ENCODE measurements around the gene LAGE3.

LAGE3 gene

DNA sequence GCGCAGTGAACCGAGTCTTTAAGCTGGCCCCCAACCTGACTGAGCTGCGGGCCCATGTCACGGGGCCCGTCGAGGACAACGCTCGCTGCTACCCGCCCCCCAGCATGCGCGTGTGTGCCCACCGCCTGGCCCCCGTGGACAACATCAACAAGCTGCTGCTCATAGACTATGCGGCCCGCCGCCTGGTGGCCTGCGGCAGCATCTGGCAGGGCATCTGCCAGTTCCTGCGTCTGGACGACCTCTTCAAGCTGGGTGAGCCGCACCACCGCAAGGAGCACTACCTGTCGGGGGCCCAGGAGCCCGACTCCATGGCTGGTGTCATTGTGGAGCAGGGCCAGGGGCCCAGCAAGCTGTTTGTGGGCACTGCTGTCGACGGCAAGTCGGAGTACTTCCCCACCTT lies 18.8 kb downstream of the LAGE3 start:
- Mint-ChIP-seq H3K4me3 (peak overlapping the region; percentile 46), H3K27ac (no peak overlapping the region), H3K9me3 (ENCODE audit: low read depth) (no peaks in the 10 kb centered on the region)

DNA sequence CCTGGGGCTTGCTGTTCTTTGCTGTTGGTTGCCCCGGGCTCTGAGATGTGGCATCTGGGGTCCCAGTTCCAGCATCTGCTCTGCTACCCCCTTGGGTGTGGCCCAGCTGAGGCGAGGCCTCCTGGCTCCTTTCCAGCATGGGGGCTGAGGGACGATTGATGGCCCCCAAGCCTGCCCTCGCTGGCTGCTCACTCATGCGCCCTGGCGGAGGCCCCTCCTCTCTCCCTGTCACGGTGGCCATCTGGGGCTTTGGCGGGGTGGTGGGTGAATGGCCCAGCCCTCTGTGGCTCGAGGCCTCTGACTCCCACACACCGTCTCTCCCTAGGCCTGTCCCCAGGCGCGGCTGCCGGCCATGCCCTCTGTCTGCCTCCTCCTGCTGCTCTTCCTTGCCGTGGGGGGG lies 19.2 kb downstream of the LAGE3 start:
- H3K9me3 Mint-ChIP-seq (ENCODE audit: low read depth), result no peaks in the 10 kb centered on the region
- peaks cover 8% of the 10 kb centered on the region for H3K4me1 Mint-ChIP-seq (ENCODE audit: low read depth)
- H3K27ac Mint-ChIP-seq, result no peak overlapping the region
- peak overlapping the region; percentile 46 for H3K4me3 Mint-ChIP-seq
- H3K27me3 Mint-ChIP-seq, result no peaks in the 10 kb centered on the region
- no peaks in the 10 kb centered on the region for H3K36me3 Mint-ChIP-seq

More for the DNA sequence above, 18.8 kb downstream of the LAGE3 start:
- Mint-ChIP-seq H3K27me3 (no peaks in the 10 kb centered on the region), H3K4me1 (ENCODE audit: low read depth) (peaks cover 8% of the 10 kb centered on the region), H3K36me3 (no peaks in the 10 kb centered on the region)

DNA sequence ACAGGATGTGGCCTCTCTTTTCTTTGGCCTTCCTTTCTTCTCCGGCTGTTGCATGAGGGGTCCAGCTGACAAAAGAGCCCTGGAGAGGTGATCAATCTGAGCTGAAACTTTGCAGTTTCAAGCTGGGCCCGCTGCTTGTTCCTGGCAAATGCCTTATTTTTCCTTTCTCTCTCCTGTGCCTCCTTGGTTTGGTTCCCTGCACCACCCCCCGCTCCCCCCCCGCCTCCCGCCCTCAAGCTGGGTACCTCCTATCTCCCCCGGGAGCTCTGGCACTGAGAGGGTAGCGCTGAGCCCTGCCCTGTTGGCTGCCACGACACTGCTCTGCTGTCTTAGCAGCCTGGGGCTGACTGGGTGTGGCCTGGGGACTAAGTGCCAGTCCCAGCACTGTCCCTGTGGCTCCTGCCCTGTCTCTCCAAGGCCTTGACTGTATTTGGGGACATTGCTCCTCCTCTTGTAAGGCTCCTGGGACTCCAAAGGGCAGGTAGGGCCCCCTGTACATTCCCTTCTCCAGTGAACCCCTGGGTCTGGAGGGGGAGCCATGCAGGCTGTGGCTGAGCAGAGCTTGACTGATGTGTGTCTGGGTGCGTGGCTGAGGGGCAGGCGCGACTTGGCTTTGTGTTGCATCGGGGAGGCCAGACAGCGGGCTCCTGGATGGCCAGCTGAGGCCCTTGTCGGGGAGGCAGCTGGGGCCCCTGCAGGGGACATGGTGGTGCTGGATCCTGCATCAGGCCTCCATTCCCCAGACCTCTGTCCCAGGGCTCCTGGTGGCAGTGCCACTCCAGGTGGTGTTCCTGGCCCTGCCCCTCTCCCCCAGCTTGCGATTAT lies 19.9 kb downstream of the LAGE3 start:
- Mint-ChIP-seq H3K36me3 (no peaks in the 10 kb centered on the region), H3K9me3 (ENCODE audit: low read depth) (no peaks in the 10 kb centered on the region), H3K4me3 (peak overlapping the region; percentile 85), H3K4me1 (ENCODE audit: low read depth) (peaks cover 8% of the 10 kb centered on the region), H3K27ac (peak overlapping the region; percentile 22), H3K27me3 (no peaks in the 10 kb centered on the region)

DNA sequence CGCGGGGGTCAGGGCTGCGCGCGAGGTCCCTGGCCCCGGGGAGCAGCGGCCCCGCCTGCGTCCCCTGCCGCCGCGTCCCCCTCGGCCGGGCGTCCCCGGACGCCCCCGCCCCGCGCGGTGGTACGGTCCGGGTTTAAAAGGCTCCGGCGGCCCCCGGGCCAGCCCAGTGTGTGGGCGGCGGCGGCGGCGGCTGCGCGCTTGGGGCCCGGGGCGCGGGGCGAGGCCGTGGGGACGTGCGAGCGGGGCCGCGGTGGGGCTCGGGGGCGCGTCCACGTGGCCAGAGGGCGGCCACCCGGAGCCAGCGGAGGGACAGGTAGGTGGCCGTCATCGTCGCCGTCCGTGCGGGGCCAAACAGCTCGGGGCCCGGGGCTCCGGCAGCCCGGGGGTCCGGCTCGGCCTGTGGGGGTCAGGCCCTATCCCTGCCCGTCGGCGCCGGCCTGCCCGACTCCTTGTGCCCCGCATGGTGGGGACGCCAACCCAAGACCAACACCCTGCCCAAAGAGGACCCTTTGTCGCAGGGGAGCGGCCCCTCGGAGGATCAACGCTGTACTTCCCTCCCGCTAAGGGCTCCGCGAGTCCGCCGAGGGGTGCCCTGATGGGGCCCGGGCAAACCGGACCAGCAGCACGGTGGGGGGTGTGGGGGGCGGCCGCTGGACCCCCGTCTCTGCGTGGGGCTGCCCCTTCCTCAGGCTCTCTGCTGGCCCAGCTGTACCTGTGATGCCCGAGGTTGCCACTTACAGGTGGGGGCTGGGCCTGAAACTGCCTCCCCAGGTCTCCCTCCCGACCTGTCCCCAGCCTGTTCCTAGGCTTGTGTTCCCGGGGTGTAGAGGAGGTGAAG lies 20.7 kb downstream of the LAGE3 start, which contains the start of gene PLXNA3:
Gene PLXNA3 (plus strand): TSS at position 166 of the 838 bp plus-strand sequence. CDS start 1,903 bp downstream, outside the sequence.
- Mint-ChIP-seq H3K9me3 (ENCODE audit: low read depth) (no peaks in the 10 kb centered on the region), H3K27ac (peak within 1 kb of the TSS; percentile 94), H3K36me3 (no peaks in the 10 kb centered on the region), H3K27me3 (no peaks in the 10 kb centered on the region), H3K4me1 (ENCODE audit: low read depth) (peaks cover 8% of the 10 kb centered on the region), H3K4me3 (peak within 1 kb of the TSS; percentile 97)

DNA sequence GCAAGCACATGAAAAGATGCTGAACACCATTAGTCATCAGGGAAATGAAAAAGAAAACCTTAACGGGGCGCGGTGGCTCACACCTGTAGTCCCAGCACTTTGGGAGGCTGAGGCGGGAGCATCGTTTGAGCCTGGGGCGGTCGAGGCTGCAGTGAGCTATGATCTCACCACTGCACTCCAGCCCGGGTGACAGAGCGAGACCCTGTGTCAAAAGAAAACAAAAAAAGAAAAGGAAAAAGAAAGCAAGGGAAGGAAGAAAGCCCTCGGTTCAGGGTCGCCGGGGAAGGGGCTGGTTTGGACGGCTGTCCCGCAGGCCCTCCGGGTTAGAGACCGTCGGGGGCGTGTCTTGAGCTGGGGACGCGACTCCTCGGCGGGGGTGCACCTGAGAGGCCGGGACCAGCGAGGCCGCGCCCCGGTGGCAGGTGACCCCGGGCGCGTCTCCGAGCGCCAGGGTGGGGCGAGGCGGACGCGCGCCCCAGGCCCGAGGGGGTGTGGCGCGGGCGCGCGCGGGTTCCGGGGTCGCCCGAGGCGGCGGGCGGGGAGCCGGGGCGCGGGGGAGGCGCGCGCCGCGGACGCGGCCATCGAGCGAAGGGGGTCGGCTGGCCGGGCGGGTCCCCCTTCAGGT lies 21.5 kb downstream of the LAGE3 start:
- Mint-ChIP-seq H3K36me3 (no peaks in the 10 kb centered on the region), H3K4me1 (ENCODE audit: low read depth) (peaks cover 8% of the 10 kb centered on the region), H3K4me3 (peak overlapping the region; percentile 97), H3K9me3 (ENCODE audit: low read depth) (no peaks in the 10 kb centered on the region), H3K27ac (peak overlapping the region; percentile 94), H3K27me3 (no peaks in the 10 kb centered on the region)

DNA sequence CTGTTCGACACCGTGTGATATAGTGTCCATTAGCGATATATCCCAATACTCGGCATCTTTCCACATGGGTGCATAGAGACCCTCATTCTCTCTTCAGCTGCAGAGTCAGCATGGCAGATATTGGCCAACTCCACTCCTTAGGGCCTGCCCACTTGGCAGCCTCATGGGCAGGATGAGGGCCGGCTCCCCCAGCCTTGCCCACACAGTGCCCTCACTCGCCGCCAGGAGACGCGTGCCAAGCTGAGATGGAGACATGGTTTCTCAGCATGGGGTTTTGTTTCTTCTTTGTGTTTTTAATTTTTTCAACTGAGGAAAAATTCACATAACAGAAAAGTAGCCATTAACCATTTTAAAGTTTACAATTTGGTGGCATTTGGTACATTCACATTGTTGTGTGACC lies 26.3 kb downstream of the LAGE3 start:
- Mint-ChIP-seq H3K36me3 (no peaks in the 10 kb centered on the region), H3K9me3 (ENCODE audit: low read depth) (no peaks in the 10 kb centered on the region), H3K4me1 (ENCODE audit: low read depth) (peaks cover 4% of the 10 kb centered on the region), H3K27ac (no peak overlapping the region), H3K4me3 (no peak overlapping the region), H3K27me3 (no peaks in the 10 kb centered on the region)

DNA sequence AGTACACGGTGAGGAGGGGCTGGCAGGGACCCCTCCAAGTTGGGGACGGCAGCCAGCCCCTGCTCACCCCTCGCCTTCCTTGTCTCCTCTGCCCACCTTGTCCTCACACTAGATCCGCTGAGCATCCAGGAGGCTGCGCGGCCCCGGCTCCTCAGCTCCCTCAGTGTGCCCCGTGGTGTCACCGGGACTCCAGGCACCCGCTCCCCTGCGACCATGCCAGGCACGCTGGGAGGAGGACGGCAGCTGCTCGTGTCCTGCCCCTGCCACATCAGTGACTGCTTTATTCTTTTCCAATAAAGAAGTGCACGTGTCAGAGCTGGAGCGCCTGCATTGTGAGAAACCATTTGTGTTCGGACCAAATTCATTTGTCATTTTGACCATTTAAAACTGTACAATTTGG lies 28.8 kb downstream of the LAGE3 start:
- peaks cover 2% of the 10 kb centered on the region for H3K4me1 Mint-ChIP-seq (ENCODE audit: low read depth)
- no peak overlapping the region for H3K4me3 Mint-ChIP-seq
- H3K36me3 Mint-ChIP-seq, result no peaks in the 10 kb centered on the region
- no peaks in the 10 kb centered on the region for H3K27me3 Mint-ChIP-seq
- H3K9me3 Mint-ChIP-seq (ENCODE audit: low read depth), result no peaks in the 10 kb centered on the region
- no peak overlapping the region for H3K27ac Mint-ChIP-seq

DNA sequence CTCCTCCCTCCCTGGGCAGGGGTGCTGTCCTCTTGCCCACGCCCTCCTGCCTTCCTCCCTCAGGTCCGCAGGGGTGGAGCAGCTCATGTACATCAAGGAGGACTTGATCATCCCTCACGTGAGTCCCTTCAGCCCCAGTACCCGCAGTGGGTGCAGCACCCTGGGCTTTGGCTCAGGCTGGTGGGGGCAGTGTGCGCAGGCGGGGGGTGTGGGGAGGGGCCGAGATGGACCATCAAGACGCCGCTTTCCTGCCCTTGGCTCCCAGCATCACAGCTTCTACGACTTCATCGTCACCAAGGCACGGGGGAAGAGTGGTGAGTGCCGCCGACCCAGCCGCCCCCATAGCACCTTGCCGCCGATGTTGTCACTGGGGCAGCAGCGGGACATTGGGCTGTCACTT lies 29.5 kb downstream of the LAGE3 start:
- Mint-ChIP-seq H3K4me3 (no peak overlapping the region), H3K4me1 (ENCODE audit: low read depth) (peaks cover 2% of the 10 kb centered on the region), H3K36me3 (no peaks in the 10 kb centered on the region), H3K9me3 (ENCODE audit: low read depth) (no peaks in the 10 kb centered on the region), H3K27me3 (no peaks in the 10 kb centered on the region), H3K27ac (no peak overlapping the region)

DNA sequence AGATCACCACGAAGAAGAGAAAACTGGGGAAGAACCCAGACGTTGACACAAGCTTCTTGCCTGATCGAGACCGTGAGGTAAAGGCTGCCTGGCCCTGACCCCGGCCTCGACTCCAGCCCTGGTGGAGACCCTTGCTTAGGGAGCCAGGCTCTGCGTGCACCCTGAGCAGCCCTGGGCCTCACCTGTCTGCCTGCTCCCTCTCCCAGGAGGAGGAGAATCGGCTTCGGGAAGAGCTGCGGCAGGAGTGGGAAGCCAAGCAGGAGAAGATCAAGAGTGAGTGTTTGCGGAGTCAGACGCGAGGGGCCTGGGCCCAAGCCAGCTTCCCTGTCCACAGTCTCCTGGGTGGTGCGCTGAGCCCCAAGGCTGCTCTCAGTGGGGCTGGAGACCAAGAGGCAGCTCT lies 30.6 kb downstream of the LAGE3 start:
- H3K27me3 Mint-ChIP-seq, result no peaks in the 10 kb centered on the region
- H3K4me3 Mint-ChIP-seq, result no peak overlapping the region
- no peak overlapping the region for H3K27ac Mint-ChIP-seq
- H3K9me3 Mint-ChIP-seq (ENCODE audit: low read depth), result no peaks in the 10 kb centered on the region
- H3K36me3 Mint-ChIP-seq, result no peaks in the 10 kb centered on the region
- H3K4me1 Mint-ChIP-seq (ENCODE audit: low read depth), result peaks cover 2% of the 10 kb centered on the region

DNA sequence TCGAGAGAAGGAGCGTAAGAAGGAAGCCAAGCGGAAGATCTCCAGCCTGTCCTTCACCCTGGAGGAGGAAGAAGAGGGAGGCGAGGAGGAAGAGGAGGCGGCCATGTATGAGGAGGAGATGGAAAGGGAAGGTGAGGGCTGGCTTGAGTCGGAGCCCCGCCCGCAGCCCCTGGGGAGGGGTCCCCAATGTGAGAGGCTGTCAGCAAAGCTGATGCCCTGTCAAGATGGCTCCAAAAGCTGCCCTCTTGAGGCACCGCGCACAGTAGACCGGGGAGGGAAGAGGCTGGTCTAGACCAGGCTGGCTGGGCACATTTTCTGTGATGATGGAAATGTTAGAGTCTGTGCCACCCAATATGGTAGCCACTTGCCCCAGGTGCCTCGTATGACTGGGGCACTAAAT lies 32.7 kb downstream of the LAGE3 start:
- H3K36me3 Mint-ChIP-seq, result no peaks in the 10 kb centered on the region
- no peak overlapping the region for H3K4me3 Mint-ChIP-seq
- no peaks in the 10 kb centered on the region for H3K27me3 Mint-ChIP-seq
- no peak overlapping the region for H3K27ac Mint-ChIP-seq
- no peaks in the 10 kb centered on the region for H3K9me3 Mint-ChIP-seq (ENCODE audit: low read depth)
- peaks cover 10% of the 10 kb centered on the region for H3K4me1 Mint-ChIP-seq (ENCODE audit: low read depth)

DNA sequence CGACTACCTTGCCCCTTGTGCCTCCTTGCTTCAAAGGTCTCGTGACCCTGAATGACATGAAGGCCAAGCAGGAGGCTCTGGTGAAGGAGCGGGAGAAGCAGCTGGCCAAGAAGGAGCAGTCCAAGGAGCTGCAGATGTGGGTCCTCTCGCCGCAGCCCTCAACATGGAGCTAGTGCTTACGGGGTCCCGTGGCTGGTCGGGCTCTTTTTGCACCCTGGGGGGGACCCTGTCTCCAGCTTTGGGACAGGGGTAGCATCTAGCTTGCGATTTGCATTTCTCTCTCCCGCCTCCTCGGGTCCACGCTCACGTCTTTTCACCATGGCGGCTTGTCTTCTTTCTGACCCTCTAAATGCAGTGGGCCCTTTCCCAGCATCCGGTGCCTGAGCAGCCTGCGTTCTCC lies 33.3 kb downstream of the LAGE3 start:
- peaks cover 15% of the 10 kb centered on the region for H3K4me1 Mint-ChIP-seq (ENCODE audit: low read depth)
- H3K36me3 Mint-ChIP-seq, result no peaks in the 10 kb centered on the region
- H3K4me3 Mint-ChIP-seq, result peak overlapping the region; percentile 23
- H3K27me3 Mint-ChIP-seq, result no peaks in the 10 kb centered on the region
- no peak overlapping the region for H3K27ac Mint-ChIP-seq
- H3K9me3 Mint-ChIP-seq (ENCODE audit: low read depth), result no peaks in the 10 kb centered on the region

DNA sequence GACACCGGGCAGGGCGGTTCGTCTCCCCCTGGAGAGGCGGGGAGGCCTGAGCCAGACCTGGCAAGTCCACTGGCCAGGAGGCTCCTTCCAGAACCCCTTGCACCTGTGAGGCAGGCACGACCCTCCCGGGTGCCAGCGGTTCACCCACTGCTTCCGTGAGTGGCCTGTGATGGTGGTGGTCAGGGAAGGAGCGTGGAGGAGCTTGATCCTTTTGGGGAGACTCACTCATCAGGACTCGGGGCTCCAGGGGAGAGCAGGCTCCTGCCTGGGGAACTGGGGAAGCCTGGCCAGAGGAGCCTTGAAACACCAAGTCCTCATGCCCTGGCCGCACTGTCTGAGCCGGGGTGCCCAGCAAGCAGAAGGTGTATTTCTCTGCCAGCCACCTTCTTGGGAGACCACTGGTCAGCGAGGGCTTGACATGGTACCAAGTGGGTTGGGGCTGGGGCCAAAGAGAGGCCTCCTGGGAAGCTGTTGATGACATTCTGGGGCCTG lies 34.3 kb downstream of the LAGE3 start:
- Mint-ChIP-seq H3K27ac (no peak overlapping the region), H3K4me1 (ENCODE audit: low read depth) (peaks cover 17% of the 10 kb centered on the region), H3K27me3 (no peaks in the 10 kb centered on the region), H3K36me3 (no peaks in the 10 kb centered on the region), H3K9me3 (ENCODE audit: low read depth) (no peaks in the 10 kb centered on the region), H3K4me3 (no peak overlapping the region)

DNA sequence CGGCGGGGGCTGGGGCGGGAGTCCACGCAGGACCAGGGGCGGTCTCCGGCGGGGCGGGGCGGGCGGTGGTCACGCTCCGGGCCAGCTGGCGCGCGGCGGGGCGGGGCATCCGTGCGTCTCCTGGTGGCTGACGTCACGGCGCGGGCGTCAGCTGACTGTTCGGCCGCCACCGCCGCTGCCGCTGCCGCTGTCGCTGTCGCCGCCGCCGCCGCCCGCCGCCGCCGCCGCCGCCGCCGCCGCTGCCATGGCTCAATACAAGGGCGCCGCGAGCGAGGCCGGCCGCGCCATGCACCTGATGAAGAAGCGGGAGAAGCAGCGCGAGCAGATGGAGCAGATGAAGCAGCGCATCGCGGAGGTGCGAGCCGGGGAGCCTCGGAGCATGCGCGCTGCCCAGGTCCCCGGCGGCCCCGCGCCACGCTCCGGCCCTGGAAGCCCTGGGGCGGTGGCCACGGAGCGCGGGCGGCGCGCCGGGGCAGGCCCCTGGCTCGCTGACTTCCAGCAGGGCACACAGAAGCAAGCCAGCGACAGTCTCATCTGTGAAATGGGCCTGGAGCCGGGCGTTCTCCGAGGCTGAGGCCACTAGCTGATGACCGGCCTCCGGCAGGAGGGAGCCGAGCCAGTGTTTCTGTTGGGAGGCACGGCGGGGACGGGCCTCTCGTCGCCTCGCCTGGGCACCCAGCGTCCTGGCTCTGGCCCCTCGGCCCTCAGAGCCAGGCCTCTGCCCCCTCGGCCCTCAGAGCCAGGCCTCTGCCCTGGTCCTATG lies 34.9 kb downstream of the LAGE3 start, which contains the start of gene FAM50A:
Gene FAM50A (plus strand): TSS at position 150 of the 763 bp plus-strand sequence. CDS start 95 bp downstream, at position 245.
- H3K27ac Mint-ChIP-seq, result peak within 1 kb of the TSS; percentile 64
- H3K27me3 Mint-ChIP-seq, result no peaks in the 10 kb centered on the region
- H3K9me3 Mint-ChIP-seq (ENCODE audit: low read depth), result no peaks in the 10 kb centered on the region
- H3K36me3 Mint-ChIP-seq, result no peaks in the 10 kb centered on the region
- peaks cover 17% of the 10 kb centered on the region for H3K4me1 Mint-ChIP-seq (ENCODE audit: low read depth)
- H3K4me3 Mint-ChIP-seq, result peak within 1 kb of the TSS; percentile 84

DNA sequence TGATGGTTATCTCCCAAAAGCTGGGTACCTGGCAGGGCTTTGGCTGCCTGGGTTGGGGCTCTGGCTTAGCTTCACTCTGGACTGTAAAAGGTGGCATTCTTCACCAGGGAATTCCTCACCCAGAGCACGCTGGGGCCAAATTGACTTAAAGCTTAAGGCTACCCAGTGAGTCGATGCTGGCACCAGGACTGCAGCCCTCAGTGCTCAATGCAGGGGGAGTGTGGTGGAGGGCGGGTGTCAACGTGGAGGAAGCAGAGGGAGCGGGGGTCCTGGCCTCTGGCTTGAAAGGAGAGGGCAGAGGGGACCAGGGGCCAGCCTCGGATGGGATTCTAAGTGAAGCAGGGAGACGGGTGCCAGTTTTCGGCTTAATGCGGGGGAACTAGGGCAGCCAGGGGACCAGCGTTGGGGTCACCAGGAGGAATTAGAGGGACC lies 35.6 kb downstream of the LAGE3 start:
- no peaks in the 10 kb centered on the region for H3K27me3 Mint-ChIP-seq
- peak overlapping the region; percentile 84 for H3K4me3 Mint-ChIP-seq
- H3K9me3 Mint-ChIP-seq (ENCODE audit: low read depth), result no peaks in the 10 kb centered on the region
- H3K4me1 Mint-ChIP-seq (ENCODE audit: low read depth), result peaks cover 20% of the 10 kb centered on the region
- H3K36me3 Mint-ChIP-seq, result no peaks in the 10 kb centered on the region
- H3K27ac Mint-ChIP-seq, result peak overlapping the region; percentile 64
